Gastrocnemius medialis (tissue), 4 donors: Measurements from ENCODE around the gene TBC1D5.

Experiments
- POLR2A ChIP-seq, 2 donors: fragments of 450-650 bp; IDR thresholded peaks; one replicate each; pipeline ENCODE4 v1.6.1; 2017; ENCODE audit warnings: antibody characterized with exemption in 2 of 2, mild to moderate bottlenecking in 2 of 2, moderate library complexity in 2 of 2
- TF ChIP-seq, protein P1 (sequence below), 5 experiments: fragments of 450-650 bp in 3 of 5; fragments of 200-600 bp in 2 of 5; sonication (generic) in 2 of 5; IDR thresholded peaks in 4 of 5; conservative IDR thresholded peaks in 1 of 5; 1 replicate in 4 of 5; 2 replicates in 1 of 5; pipeline ENCODE4 v1.5.1; 2016 to 2019; ENCODE audit warnings: antibody characterized with exemption in 5 of 5, mild to moderate bottlenecking in 3 of 5, moderate library complexity in 3 of 5

GRCh38 chr3:17755836-17756235 lies 13.4 kb upstream of the TBC1D5 start:
- TF ChIP-seq POLR2A (IDR thresholded peaks at IDR 0.05): no peak
- TF ChIP-seq, protein P1, sequence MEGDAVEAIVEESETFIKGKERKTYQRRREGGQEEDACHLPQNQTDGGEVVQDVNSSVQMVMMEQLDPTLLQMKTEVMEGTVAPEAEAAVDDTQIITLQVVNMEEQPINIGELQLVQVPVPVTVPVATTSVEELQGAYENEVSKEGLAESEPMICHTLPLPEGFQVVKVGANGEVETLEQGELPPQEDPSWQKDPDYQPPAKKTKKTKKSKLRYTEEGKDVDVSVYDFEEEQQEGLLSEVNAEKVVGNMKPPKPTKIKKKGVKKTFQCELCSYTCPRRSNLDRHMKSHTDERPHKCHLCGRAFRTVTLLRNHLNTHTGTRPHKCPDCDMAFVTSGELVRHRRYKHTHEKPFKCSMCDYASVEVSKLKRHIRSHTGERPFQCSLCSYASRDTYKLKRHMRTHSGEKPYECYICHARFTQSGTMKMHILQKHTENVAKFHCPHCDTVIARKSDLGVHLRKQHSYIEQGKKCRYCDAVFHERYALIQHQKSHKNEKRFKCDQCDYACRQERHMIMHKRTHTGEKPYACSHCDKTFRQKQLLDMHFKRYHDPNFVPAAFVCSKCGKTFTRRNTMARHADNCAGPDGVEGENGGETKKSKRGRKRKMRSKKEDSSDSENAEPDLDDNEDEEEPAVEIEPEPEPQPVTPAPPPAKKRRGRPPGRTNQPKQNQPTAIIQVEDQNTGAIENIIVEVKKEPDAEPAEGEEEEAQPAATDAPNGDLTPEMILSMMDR (IDR thresholded peaks at IDR 0.05 in 4 of 5, conservative IDR thresholded peaks at IDR 0.05 in 1 of 5): no peak
